Skin epidermis (tissue), 12 donors: ENCODE measurements around the gene SECISBP2.
"Not testable (repeated sequence)": the region's sequence is repeated elsewhere in the genome, so short reads cannot be mapped to it uniquely, and the experiment has no call there.

ENCODE experiments used
- H3K27ac ChIP-seq, 21 experiments: fragments of 200-600 bp; sonication (generic) in 11 of 21; one replicate each; pipeline ENCODE4 v1.5.0; 2020; ENCODE audit warnings: mild to moderate bottlenecking in 3 of 21, inconsistent platforms in 2 of 21, moderate library complexity in 2 of 21
- H3K4me3 ChIP-seq, 7 experiments: fragments of 200-600 bp; sonication (generic) in 2 of 7; one replicate each; pipeline ENCODE4 v1.5.0; 2020; ENCODE audit warnings: inconsistent platforms in 2 of 7, mild to moderate bottlenecking in 2 of 7, moderate library complexity in 1 of 7

Gene SECISBP2

GRCh38 chr9:89361031-89361430 lies 42.7 kb downstream of the SECISBP2 start:
- Histone ChIP-seq H3K4me3 (no peak overlapping the region), H3K27ac (no peak overlapping the region)

GRCh38 chr9:89361816-89362646 lies 43.7 kb downstream of the SECISBP2 start:
- H3K4me3 ChIP-seq, result no peak overlapping the region
- H3K27ac ChIP-seq, result no peak overlapping the region

GRCh38 chr9:89362647-89363310 lies 44.5 kb downstream of the SECISBP2 start:
- H3K4me3 ChIP-seq, result no peak overlapping the region
- no peak overlapping the region for H3K27ac ChIP-seq

GRCh38 chr9:89363311-89363670 lies 45.0 kb downstream of the SECISBP2 start:
- no peak overlapping the region for H3K27ac ChIP-seq
- H3K4me3 ChIP-seq, result no peak overlapping the region

DNA sequence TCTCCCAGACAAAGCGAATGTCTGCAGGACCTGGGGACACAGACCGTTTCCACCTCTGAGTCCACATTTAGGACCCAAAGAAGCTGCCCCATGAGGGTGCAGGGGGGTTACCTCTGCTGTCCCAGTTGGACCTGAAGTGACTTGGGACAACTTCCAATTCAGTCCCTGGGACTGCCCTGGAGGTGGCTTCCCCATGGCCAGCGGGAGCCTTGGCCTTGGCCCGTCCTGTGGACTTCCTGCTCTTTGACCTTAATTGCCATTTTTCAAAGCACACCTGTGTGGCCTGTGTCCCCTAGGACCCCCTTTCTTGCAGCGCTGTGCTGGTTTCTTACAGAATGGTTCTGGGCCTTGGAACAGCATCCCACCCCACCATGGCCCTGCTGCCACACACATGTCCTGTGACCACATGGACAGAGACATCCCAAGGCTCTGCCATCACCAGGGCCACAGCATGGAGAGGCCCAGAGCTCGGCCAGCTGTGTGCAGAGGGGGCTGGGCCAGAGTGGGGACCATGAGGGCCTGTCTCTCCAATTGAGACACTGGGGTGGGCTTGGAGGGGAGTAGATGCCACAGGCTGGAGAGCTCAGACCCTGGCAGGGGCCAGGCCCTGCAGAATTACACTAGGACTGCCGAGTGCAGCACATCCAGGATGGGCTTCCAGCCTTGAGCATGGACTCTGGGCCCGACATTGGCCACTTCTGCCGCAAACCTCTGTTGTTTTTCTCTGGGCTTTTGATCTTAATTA lies 45.8 kb downstream of the SECISBP2 start:
- H3K27ac ChIP-seq, result no peak overlapping the region
- H3K4me3 ChIP-seq, result no peak overlapping the region

DNA sequence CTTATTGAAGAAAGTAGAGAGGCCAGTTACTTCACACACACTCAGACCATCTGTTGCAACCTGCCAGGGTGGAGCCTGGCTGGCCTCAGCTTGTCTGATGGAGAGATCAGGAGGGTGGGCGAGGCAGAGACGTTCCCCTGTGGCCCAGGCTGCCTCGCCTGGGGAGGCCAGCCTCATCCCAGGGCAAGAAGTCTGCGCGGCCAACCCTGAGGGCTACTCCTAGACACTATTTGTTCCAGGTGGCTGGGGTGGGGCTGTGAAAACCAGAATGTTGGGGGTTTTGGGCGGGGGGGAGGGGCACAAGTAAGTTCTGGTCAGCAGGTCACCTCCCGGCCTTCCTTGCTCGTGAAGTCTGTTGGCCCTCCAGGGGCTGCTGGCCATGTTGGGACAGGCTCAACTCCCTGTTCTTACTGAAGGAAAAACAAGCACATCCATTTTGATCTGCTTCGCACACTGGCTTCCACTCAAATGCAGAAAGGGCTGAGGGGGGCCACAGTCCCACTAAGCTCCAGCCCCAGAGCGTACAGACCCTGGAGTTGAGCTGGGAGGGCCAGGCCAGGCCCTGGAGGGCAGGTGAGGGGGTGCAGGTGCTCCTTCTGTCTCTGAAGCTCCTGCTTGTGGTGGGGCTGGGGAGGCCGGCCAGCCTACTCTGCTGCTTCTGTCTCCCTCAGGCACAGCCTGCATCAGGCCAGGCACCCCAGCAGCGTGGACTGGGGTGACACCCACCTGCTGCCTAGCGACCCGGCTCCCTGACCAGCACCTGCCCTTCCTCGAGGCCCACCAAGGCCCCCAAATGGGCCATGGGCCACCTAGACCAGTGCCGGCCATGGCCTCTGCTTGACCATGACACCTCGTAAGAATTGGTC lies 46.6 kb downstream of the SECISBP2 start:
- H3K27ac ChIP-seq, result no peak overlapping the region
- H3K4me3 ChIP-seq, result no peak overlapping the region

DNA sequence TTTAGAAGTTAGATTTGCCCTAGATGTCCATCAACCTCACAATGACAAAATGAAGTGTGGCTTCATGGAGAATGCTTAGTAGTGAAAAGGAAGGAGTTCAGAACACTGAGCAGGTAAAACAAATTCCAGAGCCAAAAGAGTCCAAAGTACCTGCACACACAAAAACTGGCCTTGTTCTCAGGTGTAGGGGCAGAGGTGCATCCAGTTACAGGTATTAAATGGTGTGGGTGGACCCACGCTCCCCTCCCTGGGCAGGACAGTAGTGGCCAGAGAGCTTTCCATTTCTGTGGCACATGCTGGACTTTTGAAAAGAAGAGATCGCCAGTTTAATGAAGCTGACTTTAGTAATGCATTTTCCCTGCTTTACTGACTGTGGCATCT lies 47.2 kb downstream of the SECISBP2 start:
- H3K4me3 ChIP-seq, result no peak overlapping the region
- H3K27ac ChIP-seq, result no peak overlapping the region

GRCh38 chr9:89366711-89367110 lies 48.4 kb downstream of the SECISBP2 start:
- no peak overlapping the region for H3K27ac ChIP-seq
- no peak overlapping the region for H3K4me3 ChIP-seq

DNA sequence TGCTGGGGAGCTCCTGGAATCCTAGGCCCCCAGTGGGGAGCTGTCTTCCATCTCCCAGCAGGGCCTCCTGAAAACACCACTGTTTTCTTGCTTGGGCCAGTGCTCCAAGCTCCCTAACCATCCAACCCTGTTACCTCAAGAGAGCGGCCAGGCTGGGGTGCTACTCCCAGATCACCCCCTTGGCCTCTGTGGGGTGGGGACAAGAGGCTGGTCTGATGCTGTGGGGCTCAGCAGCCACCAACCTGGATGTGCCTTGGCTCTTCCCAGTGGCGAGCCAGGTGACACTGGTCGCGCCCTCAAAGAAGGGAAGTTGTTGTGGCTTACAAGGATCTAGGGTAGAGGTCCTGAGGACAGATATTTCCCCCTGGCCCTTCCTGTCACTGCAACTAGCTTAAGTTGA lies 49.0 kb downstream of the SECISBP2 start:
- no peak overlapping the region for H3K27ac ChIP-seq
- H3K4me3 ChIP-seq, result no peak overlapping the region

DNA sequence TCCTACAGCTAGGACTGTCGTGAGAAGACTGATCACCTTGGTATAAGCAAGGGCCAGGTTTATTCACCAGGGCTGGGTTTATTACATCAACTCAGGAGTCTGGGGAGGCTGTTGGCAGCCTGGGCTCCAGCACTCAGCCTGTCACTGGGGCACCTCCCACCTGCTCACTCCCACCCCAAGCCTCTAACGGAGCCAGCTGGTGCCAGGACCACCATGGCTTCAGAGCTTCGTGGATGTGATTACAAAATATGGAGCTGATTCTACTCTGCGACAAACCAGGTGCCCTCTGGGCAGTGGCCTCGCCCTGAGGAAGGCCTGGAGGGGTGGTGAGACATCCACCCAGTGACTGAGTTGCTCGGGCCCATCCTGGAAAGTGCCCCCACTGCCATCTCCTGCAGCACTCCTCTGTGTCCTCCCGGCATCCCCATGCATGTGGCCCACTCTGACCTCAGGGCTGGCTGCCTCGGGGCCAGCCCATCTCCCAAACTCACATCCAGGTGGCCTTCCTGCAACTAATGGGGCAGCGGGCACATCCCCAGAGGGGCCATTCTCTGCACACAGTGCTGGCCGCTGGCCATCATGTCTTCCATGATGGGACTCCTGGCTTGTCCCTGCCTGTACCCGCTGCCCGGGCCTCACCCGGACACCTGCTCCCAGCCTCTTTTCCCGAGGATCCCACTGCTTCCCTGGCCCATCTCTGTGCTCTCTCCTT lies 49.6 kb downstream of the SECISBP2 start:
- H3K27ac ChIP-seq, result no peak overlapping the region
- H3K4me3 ChIP-seq, result no peak overlapping the region

DNA sequence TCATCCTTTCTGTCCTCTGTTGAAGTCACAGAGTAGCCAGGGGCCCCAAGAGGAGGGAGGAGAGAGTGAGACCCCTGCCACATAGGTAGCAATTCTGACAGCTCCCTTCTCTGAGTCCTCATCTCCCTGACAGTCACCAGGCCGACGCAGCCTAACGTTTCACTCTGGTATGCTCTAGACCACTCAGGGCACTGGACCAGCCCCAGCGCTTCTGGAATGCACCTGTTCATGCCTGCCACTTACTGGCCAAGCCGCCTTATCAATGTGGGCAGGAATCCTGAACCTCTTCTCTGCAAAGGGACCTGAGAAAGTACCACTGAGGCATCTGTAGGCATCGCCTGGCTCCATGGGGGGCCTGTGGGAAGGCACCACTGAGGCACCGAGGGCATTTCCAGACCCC lies 50.2 kb downstream of the SECISBP2 start:
- no peak overlapping the region for H3K4me3 ChIP-seq

DNA sequence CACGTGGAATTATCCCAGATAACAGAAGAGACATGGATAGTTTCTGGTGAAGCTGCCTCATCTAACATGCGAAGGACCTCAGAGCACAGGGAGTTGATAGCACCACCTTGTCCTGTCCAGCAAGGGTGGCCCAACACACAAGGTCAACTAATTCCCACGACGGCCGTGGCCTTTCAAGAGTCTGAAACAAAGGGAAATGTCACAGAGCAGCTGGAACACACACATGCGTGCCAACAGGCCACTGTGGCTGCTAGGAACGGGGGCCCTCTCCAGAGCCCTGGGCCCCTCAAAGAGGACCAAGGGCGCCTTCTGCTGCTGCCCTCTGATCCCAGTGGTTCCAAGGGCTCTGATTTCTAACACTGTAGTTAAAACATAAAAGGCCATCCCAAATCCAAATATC lies 50.7 kb downstream of the SECISBP2 start:
- no peak overlapping the region for H3K4me3 ChIP-seq
- H3K27ac ChIP-seq, result no peak overlapping the region

More for the DNA sequence above, 50.2 kb downstream of the SECISBP2 start:
- H3K27ac ChIP-seq, result no peak overlapping the region

- Histone ChIP-seq H3K27ac (no peak overlapping the region), H3K4me3 (no peak overlapping the region)
Observed at GRCh38 chr9:89370593-89370992, 52.3 kb downstream of the SECISBP2 start.

DNA sequence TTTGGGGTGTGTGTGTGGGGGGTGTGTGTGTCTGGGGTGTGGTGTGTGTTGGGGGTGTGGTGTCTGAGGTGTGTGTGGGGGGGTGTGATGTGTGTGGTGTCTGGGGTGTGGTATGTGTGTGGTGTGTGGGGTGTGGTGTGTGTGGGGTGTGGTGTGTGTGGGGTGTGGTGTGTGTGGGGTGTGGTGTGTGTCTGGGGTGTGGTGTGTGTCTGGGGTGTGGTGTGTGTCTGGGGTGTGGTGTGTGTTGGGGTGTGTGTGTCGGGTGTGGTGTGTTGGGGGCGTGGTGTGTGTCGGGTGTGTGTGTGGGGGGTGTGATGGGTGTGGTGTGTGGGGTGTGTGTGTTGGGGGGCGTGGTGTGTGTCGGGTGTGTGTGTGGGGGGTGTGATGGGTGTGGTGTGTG lies 53.5 kb downstream of the SECISBP2 start:
- not testable (repeated sequence) for H3K27ac ChIP-seq, H3K4me3 ChIP-seq

GRCh38 chr9:89372230-89372816 lies 54.0 kb downstream of the SECISBP2 start:
- no peak overlapping the region for H3K27ac ChIP-seq
- no peak overlapping the region for H3K4me3 ChIP-seq

- Histone ChIP-seq H3K4me3 (no peak overlapping the region), H3K27ac (no peak overlapping the region)
Observed at GRCh38 chr9:89372979-89373378, 54.7 kb downstream of the SECISBP2 start.

DNA sequence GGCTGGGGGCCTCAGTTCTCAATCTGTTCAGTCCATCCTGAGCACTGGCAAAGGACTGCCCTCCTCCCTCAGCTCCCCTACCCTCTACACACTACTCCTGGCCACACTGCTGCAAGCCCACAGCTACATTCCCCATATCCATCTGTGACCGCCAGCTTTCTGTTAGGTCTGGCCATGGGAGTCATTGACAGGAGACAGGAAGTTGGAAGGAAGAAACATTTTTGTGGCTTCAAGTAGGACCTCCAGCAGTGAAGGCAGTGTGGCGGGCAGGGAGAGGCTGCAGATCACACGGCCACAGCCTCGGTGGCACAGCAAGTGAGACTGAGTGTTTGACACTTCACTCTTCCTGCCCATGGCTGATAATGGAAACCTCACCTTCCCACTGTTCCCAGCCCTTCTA lies 55.9 kb downstream of the SECISBP2 start:
- H3K27ac ChIP-seq, result no peak overlapping the region
- no peak overlapping the region for H3K4me3 ChIP-seq

DNA sequence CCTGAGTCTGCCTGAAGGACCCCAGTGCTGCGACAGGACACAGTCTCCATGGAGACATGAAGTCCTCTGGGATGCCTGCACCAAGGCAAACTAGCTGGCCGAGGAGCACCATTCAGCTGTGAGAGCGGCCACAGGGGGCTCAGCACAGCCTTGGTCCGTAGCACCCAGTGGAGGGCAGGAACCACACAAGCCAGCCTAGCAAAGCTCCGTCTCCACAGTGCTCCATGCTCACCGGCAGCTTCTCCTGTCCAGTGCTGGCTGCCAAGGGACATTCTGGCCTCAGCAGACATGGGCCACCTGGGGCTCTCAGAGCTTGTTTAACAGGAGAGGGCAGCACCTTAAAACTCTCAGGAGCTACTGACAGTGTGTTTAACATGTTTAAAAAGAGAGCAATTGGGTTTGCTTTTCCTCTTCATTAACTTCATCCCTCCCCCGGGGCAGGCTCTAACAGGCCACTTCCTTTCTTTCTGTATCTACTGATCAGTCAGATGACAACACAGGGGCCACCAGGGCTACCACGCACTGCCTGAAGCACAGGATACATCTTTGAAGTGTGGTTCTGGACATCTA lies 57.0 kb downstream of the SECISBP2 start:
- Histone ChIP-seq H3K27ac (peak overlapping the region in 6 of 21 experiments; percentile 4 to 49 (median 37)), H3K4me3 (no peak overlapping the region)

DNA sequence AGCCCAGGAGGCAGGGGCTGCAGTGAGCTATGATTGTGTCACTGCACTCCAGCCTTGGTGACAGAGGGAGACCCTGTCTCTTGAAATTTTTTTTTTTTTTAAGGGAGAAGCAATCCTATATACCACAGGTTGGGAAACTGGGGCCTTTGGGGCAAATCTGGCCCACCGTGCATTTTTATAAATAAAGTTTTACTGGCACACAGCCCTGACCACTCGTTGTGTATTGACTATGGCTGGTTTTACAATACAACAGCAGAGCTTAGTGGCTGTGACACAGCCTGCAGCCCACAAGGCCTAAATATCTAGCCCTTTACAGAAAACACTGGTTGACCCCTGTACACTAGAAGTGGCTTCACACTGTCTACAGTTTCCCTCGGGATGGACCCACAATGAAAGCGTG lies 58.0 kb downstream of the SECISBP2 start:
- H3K27ac ChIP-seq, result no peak overlapping the region
- no peak overlapping the region for H3K4me3 ChIP-seq
